MCF 10A (cell line): ENCODE measurements around the gene TRAK1. TPM values are rescaled to one million over a fixed set of nuclear protein-coding genes. Genes with fewer than 3 reads are reported as not detected.

ENCODE experiments used
- BruUV-seq: library from RNA; stranded (reverse); fragments of 400-500 nt; replicated peaks from 2 replicates; lab custom pipeline; 2021; lab: Mats Ljungman, UMichigan
- CTCF ChIA-PET: fragments of 300-600 bp; sonication (Branson Sonifier 250); formaldehyde crosslinking; extraction: SDS; loops from one replicate; lab custom pipeline; 2021; ENCODE audit warnings: antibody characterized with exemption, inconsistent platforms; lab: Yijun Ruan, JAX
- POLR2A ChIA-PET: fragments of 300-600, 350-650 bp; sonication (Branson Sonifier 250); formaldehyde crosslinking; extraction: SDS; loops from one replicate; lab custom pipeline; 2020; ENCODE audit warnings: antibody characterized with exemption, inconsistent platforms; lab: Yijun Ruan, JAX
- DNase-seq: peaks from one replicate; pipeline ENCODE4 v3.0.0-alpha.2; 2018; ENCODE audit not compliant: unreplicated experiment
- H3K27ac Mint-ChIP-seq: one replicate; pipeline ENCODE4 v1.8.0; 2022; ENCODE audit warnings: mild to moderate bottlenecking, low read depth, mixed read lengths; ENCODE audit not compliant: unreplicated experiment
- H3K27me3 Mint-ChIP-seq: one replicate; pipeline ENCODE4 v1.8.0; 2022; ENCODE audit warnings: mixed read lengths; ENCODE audit not compliant: insufficient read depth, unreplicated experiment
- H3K36me3 Mint-ChIP-seq: one replicate; pipeline ENCODE4 v1.8.0; 2022; ENCODE audit warnings: mild to moderate bottlenecking, moderate library complexity, mixed read lengths; ENCODE audit not compliant: insufficient read depth, unreplicated experiment
- H3K4me1 Mint-ChIP-seq: one replicate; pipeline ENCODE4 v1.8.0; 2022; ENCODE audit warnings: mixed read lengths; ENCODE audit not compliant: insufficient read depth, unreplicated experiment
- H3K4me3 Mint-ChIP-seq: one replicate; pipeline ENCODE4 v1.8.0; 2022; ENCODE audit warnings: mild to moderate bottlenecking, moderate library complexity, mixed read lengths; ENCODE audit not compliant: unreplicated experiment
- H3K9me3 Mint-ChIP-seq: one replicate; pipeline ENCODE4 v1.8.0; 2022; ENCODE audit warnings: mixed read lengths; ENCODE audit not compliant: unreplicated experiment
- CTCF ChIP-seq: fragments of 200-600 bp; IDR thresholded peaks from one replicate; pipeline ENCODE4 v1.8.0; 2022; ENCODE audit warnings: antibody characterized with exemption, mild to moderate bottlenecking; ENCODE audit not compliant: unreplicated experiment
- intact Hi-C: fragments of 100-400 bp; cut with micrococcal nuclease; formaldehyde crosslinking; loops from 2 replicates; pipeline ENCODE4 v1.14.1; 2022
- total RNA-seq: library from RNA; stranded (reverse); gene quantifications from 2 replicates; pipeline ENCODE4 v1.2.3, GENCODE V29; 2022

Gene TRAK1
- total RNA-seq, 1 experiment from 2014 or later = 33.2 TPM

- Mint-ChIP-seq H3K4me3 (no peak overlapping the region), H3K9me3 (no peaks in the 10 kb centered on the region), H3K27me3 (no peaks in the 10 kb centered on the region), H3K27ac (peak overlapping the region; percentile 85), H3K4me1 (peaks cover 9% of the 10 kb centered on the region), H3K36me3 (peaks cover 31% of the 10 kb centered on the region)
- ChIA-PET POLR2A (interaction anchor here (0.6 to 1.7 kb wide), 7 partner anchors 17 to 403 kb away, joined by 3 to 9 read pairs (median 4); no protein-coding TSS in a partner anchor), CTCF (interaction anchor here (0.6 to 5.0 kb wide), 7 partner anchors 9 to 61 kb away, joined by 3 to 36 read pairs (median 5); no protein-coding TSS in a partner anchor)
- peak; percentile 94 for DNase-seq
- TF ChIP-seq CTCF = no peak
- BruUV-seq = no TSS peak
- intact Hi-C loops = no loop called here
These were observed 88.1 kb downstream of the TRAK1 start for GRCh38 chr3:42179110-42179725.

- TF ChIP-seq CTCF = no peak
- Mint-ChIP-seq H3K36me3 (peaks cover 41% of the 10 kb centered on the region), H3K4me1 (peaks cover 17% of the 10 kb centered on the region), H3K4me3 (no peak overlapping the region), H3K27ac (no peak overlapping the region), H3K27me3 (no peaks in the 10 kb centered on the region), H3K9me3 (no peaks in the 10 kb centered on the region)
- intact Hi-C loops = no loop called here
- ChIA-PET POLR2A (interaction anchor here (1.3 kb wide), 1 partner anchor 60 kb away, joined by 3 read pairs; no protein-coding TSS in a partner anchor), CTCF (interaction anchor here (0.6 to 5.0 kb wide), 5 partner anchors 10 to 64 kb away, joined by 3 to 36 read pairs (median 5); no protein-coding TSS in a partner anchor)
- no TSS peak for BruUV-seq
- no peak for DNase-seq
These were observed 89.7 kb downstream of the TRAK1 start for GRCh38 chr3:42180901-42181300.

GRCh38 chr3:42182555-42182954, 91.4 kb downstream of the TRAK1 start:
- no peak overlapping the region for H3K4me3 Mint-ChIP-seq
- no peak overlapping the region for H3K27ac Mint-ChIP-seq
- no peaks in the 10 kb centered on the region for H3K27me3 Mint-ChIP-seq
- no peak for TF ChIP-seq CTCF
- intact Hi-C loops = no loop called here
- ChIA-PET POLR2A (interaction anchor here (0.7 kb wide), 1 partner anchor 12 kb away, joined by 3 read pairs; no protein-coding TSS in a partner anchor), CTCF (interaction anchor here (0.8 to 5.0 kb wide), 4 partner anchors 9 to 83 kb away, joined by 3 to 36 read pairs (median 3); no protein-coding TSS in a partner anchor)
- no peaks in the 10 kb centered on the region for H3K9me3 Mint-ChIP-seq
- no TSS peak for BruUV-seq
- DNase-seq = no peak
- H3K36me3 Mint-ChIP-seq = peaks cover 41% of the 10 kb centered on the region
- peaks cover 17% of the 10 kb centered on the region for H3K4me1 Mint-ChIP-seq

GRCh38 chr3:42183991-42184632, 93.0 kb downstream of the TRAK1 start:
- ChIA-PET POLR2A (interaction anchor here (0.5 to 1.7 kb wide), 2 partner anchors 20 to 65 kb away, joined by 3 to 4 read pairs; no protein-coding TSS in a partner anchor), CTCF (interaction anchor here (3.1 to 13.4 kb wide), 3 partner anchors 7 to 85 kb away, joined by 16 to 369 read pairs (median 36); no protein-coding TSS in a partner anchor)
- H3K4me1 Mint-ChIP-seq = peaks cover 16% of the 10 kb centered on the region
- TF ChIP-seq CTCF = no peak
- no peak for DNase-seq
- H3K9me3 Mint-ChIP-seq = no peaks in the 10 kb centered on the region
- no TSS peak for BruUV-seq
- intact Hi-C loops = no loop called here
- peaks cover 29% of the 10 kb centered on the region for H3K36me3 Mint-ChIP-seq
- H3K27ac Mint-ChIP-seq = peak overlapping the region; percentile 51
- no peak overlapping the region for H3K4me3 Mint-ChIP-seq
- H3K27me3 Mint-ChIP-seq = no peaks in the 10 kb centered on the region
